Hematopoietic multipotent progenitor cell treated with erythropoietin and hydrocortisone succinate and interleukin-3 and kit ligand, for 17 days (in vitro differentiated cells): ENCODE results near the gene RBBP7.

Source experiments
- DNase-seq: peaks from one replicate; pipeline ENCODE4 v3.0.0-alpha.2; 2015; ENCODE audit warnings: low spot score

RBBP7 gene

DNA sequence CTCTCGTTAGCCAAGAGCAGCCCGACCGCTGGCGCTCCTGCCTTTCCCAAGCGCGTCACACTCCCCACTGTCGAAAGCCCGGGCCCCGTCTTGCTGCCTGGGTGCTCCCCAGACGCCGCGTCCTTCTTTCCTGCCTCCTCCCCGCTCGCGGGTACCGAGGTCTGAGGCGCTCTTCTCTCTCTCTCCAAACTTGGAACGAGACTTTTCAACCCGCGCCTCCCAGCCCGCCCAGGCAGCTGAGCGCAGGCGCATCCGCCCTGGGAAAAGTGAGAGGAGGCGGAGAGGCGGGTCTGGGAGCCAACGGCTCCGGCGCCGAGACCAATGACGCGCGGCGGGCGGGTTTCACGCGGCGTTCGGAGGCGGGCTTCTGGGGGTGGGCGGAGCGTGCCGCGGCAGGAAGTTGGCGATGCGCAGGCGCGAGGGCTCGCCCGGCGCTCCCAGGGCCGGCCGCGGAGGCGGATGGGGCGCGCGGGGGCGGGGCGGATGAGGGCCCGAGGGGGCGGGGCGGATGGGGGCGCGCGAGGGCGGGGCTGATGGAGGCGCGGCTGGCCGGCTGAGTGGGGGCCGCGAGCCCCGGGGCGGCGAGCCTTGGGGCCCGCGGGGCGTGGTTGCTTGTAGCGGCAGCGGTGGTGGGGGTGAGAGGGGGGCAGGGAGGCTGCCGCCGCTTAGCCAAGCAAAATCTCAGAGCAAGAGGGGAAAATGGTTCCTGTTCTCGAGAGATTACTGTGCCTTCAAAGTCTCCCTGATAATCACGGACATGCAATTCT lies at the start of gene RBBP7:
Gene RBBP7 (minus strand): TSS at position 268 of the 767 bp plus-strand sequence. CDS start 309 bp downstream, outside the sequence.
- peak; percentile 93 for DNase-seq

DNA sequence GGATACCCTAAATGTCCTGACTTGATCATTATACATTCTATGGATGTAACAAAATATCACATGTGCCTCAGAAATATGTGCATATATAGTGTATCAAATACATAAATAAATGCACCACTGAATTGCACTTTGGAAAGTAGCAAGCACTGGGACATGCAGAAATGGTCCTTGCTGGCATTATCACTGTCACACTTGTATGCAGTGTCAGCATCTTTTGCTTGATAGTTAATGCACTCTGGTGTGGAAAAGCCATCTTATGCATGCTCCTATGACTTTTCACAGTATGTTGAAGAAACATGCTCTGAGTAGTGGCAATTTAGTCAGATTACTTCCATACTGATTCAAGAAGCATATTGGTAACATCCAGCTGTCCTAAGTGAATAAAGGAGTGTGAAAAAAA lies 48.8 kb upstream of the RBBP7 start:
- DNase-seq = no peak

DNA sequence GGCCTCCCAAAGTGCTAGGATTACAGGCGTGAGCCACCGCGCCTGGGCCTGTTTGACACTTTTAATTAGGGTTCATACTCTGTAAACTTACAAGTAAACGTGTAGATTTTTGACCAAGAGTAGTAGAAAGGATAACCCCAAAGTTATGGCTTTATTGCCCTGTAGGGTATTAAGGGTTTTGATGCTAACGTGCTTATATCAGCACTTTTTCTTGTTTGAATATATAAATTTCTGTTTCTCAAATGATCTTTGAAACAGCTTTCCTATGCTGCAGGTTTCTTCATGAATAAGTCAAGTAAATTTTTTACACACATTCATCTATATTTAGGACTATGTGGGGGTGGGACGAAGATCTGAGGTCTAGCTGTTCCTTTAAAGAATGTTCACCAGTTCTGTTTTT lies 47.0 kb upstream of the RBBP7 start:
- no peak for DNase-seq

DNA sequence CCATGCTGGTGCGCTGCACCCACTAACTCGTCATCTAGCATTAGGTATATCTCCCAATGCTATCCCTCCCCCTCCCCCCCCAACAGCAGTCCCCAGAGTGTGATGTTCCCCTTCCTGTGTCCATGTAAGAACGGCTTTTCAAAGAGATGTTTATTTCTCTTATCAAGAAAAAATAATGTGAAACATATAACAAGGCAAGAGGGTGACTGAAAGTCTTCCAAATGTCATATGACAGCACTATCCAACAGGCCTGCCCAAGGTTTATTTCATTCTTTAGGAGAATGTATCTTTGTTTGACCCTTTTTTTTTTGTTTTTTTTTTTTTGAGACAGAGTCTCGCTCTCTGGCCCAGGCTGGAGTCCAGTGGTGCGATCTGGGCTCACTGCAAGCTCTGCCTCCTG lies 46.4 kb upstream of the RBBP7 start:
- DNase-seq = no peak

DNA sequence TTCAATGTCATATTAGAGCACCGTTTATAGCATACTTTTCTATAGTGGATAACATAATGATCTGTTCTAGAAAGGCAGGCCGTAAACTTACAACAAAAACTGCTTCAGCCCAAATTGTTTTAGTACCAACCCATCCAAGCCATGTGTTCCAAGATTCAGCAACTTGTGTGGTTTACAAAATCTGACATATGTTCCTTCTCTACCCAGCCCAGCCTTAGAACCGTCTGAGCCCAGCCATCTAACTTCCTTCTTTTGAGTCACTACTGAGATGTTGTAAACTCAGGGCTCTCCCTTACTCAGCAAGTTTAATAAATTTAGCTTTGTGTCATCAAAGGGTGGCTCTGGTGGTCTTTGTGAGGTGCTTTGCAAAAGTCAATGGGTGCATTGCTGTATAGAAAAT lies 43.9 kb upstream of the RBBP7 start:
- no peak for DNase-seq

DNA sequence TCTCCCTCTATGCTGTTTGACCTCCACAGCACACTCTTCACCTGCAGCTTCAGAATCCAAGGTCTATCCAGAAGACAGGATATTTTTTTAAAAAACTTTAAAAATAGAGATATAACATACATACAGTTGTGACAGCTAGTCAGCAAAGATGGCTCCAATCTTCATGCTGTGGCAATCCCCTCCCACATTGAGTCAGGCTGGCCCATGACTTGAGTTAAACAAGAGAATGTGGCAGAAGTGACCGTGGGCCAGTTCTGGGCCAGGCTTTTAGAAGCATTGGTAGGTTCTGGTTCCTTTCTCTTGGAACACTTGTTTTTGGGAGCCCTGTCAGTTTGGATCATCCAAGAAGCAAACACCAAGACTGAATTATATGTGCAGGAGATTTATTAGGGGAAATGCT lies 40.2 kb upstream of the RBBP7 start:
- DNase-seq = no peak

DNA sequence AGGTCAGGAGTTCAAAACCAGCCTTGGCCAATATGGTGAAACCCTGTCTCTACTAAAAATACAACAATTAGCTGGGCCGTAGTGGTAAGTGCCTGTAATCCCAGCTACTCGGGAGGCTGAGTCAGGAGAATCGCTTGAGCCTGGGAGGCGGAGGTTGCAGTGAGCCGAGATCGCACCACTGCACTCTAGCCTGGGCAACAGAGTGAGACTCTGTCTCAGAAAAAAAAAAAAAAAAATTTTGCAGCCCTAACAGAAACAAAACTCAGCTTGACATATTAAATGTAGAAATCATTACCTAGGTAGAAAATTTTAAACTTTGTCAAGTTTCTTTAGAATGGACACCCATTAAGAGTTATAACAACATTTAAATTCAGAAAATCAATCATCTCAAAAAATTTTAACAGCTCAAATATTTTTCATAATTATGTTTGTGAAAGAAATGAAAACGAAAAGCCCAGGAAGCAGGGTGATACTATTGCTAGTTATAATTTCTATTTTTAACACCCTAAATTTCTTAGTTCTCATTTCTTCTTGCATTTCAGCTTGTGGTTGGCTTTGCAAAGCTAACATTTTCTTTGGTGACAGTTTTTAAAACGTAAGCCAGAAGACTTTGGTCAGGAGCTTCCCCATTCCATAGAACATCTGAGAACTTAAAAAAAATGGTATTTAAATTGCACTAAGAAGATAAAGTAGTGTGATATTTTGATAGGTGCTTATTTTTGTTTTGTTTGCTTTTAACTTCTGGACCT lies 33.3 kb upstream of the RBBP7 start:
- no peak for DNase-seq

DNA sequence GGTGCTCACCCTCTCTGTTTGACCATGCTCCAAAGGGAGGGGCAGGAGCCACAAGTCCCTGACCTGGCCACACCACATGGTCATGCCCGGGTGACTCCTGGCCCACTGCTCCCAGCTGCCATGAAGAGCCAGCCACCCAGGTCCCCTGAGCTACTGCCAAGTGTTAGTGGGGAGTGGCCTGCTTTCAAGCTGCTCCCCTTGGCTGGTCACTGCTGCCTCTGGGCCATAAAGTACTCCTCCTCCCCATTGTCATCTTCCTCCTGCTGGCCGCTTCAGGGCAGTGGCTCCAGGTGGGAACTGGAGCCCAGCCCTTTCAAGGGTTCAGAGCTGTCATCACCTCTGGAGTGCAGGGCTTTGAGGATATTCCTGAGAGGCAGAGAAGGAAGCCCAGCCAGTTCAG lies 27.3 kb upstream of the RBBP7 start:
- DNase-seq = no peak

DNA sequence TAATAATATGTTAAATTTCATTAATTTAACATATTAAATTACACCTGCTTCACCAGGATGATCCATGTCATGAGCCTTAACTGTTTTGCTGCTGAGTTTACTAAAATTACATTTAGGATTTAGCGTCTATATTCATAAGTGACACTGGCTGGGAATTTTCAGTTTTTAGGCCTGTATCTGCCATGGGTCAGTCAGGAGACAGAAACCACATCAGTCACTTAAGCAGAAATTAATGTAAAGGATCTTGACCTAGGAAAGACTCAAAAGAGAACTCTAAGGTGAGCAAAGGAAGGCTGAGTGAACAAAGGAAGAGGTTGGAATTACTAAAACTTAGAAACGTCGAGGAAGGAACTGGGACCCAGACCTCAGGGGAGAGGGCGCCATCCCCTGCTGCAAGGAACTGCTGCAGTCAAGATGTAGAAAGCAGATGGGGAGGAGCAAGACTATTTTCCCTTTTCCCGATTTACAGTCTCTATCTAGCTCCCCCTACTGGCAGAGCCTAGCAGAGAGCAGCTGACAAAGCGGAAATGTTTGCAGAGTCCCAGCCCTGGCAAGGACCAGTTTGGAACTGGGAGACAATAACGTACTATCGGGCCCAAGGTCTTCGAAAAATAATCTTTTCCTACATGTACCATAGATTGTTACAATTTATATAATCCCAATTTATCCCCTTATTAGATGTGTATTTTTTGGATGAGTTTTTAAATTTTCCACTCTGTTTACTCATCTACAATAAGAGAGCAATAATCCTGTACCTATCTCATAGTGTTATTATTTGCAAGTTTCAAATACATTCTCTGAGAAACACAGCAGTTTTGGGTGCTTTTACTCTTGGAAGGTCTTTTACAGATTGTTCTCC lies 22.6 kb upstream of the RBBP7 start:
- DNase-seq = peak; percentile 82

DNA sequence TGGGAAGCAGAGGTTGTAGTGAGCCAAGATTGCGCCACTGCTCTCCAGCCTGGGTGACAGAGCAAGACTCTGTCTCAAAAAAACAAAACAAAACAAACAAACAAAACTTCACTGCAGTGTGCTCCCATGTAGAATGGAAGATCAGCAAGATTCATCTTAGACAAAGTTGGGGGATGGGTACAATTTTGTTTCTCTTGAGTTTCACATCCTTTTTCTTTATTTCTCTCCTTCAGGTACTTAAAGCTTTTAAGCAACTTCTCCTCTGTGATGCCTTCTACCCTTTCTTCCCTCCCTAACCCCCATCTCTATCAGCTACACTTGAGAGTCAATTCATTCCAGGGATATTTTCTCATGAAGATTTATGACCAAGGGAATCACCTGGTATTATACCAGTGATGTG lies 15.5 kb upstream of the RBBP7 start:
- DNase-seq = no peak

DNA sequence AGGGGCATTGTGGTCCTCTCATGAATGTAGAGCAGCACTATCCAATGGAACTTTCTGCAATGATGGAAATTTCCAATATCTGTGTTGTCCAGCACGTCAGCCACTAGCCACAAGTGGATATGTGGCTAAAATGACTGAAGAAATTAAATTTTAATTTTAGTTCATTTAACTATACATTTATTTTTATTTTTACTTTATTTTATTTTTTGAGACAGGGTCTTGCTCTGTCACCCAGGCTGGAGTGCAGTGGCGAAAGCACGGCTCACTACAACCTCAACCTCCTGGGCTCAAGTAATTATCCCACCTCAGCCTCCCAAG lies 13.3 kb upstream of the RBBP7 start:
- DNase-seq = no peak

DNA sequence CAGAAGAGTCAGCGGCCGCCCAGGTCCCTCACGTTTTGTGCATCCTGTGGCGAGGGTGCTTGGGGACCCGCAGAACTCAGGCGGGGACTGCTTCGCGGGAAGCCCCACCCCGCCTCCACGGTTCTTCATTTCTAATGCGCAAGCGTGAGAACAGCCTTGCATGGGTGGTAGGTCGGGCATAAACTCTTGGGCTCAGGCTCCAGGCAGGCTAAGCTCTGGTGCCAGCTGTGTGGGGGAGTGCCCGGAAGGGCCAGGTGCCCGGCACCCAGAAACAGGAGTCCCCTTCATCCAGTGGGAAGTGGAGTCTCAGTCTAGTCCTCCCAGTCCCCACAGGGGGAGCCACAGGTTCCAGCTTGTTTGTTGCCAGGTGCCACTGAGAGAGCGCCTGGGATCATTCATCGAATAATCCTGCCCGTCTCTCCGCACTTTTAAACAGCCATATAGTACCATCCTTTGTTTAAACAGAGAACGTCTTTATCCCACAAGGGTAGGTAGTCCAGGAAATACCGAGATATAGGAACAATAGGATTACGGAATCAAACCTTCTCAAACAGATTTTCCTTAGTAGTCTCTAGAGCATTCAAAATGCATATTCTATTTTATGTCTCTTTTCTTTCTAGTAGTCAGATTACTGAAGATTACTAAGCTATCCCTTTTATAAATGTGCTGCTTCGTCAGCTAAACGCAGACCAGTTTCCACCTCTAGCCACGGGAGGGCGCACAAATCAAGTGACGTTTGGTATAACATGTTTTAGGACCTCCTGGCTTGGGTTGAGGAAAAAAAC lies 12.7 kb upstream of the RBBP7 start:
- peak; percentile 67 for DNase-seq

DNA sequence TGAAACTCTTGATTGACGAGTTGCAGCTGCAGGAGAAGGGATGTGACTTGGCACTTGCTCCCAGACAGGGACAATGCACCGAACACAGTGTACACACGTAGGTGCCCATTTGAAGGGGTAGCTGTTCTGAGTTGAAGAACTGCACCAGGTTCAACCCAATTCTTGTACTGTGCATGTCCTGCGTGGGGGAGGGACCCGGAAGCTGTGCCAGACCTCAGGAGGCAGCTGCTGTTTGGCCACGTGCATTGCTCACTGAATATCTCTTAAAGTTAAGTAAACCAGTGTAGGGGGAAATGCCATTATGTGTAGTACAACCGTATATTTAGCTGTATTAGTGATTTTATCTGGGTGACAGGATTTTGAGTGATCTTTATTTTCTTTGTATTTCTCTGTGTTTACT lies 12.0 kb upstream of the RBBP7 start:
- DNase-seq = no peak

DNA sequence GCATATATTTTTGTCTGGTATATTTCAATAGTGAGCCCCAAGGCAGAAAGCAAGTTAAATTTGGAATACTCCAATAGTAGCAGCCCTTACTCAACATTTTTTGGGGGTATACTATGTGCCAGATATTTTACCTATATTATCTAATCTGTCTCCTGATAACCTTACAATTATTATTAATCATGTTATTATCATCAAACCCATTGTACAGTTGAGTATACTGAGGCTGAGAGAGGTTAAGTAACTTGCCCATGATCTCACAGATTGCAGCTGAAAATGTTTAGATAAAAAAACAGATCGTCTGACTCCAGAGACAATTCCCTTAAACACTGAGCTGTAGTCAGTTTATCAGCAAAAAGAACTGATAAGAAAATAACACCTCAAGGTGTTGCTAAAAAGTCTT lies 6.5 kb upstream of the RBBP7 start:
- DNase-seq = no peak

DNA sequence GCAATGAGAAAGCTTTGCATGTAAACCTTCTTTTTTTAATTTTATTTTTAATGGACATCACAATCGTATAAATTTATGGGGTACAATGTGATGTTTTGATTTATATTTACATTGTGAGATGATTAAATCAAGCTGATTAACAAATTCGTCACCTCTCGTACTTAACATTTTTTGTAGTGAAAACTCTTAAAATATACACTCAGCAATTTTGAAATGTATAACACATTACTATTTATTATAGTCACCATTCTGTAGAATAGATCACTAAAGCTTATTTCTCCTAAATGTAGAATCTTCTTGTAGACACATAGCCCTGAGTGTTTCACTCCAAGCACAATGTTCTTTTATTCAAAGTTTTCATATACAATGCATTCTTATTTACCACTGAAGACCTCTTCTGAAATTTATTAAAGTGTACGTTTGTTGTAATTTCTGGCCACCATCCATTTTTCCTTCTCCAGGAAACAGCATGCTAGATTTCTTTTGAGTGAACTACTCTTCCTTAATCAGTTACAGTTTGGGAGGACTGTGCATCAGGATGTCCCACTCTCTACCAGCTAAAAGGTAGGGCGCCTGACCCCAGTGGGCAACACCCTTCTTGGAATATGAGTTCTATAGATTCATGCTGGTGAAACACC lies 4.4 kb upstream of the RBBP7 start:
- no peak for DNase-seq

DNA sequence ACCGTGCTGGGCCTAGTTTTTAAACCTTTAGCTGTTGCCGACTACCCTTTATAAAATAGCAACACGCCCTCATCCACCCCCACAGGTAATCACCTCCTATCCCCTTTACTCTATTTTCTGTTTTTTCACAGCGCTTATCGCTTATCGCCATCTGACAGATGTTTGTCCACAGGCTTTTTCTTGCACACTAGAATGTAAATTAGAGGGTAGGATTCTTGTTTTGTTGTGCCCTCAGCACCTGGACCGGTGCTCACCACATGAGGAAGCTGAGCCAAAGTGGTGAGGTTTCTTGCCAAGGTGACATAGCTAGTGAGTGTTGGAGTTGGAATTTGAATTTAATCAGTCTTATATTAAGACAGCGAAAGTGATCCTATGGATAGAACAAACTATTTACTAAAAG lies 2.9 kb upstream of the RBBP7 start:
- DNase-seq = no peak

DNA sequence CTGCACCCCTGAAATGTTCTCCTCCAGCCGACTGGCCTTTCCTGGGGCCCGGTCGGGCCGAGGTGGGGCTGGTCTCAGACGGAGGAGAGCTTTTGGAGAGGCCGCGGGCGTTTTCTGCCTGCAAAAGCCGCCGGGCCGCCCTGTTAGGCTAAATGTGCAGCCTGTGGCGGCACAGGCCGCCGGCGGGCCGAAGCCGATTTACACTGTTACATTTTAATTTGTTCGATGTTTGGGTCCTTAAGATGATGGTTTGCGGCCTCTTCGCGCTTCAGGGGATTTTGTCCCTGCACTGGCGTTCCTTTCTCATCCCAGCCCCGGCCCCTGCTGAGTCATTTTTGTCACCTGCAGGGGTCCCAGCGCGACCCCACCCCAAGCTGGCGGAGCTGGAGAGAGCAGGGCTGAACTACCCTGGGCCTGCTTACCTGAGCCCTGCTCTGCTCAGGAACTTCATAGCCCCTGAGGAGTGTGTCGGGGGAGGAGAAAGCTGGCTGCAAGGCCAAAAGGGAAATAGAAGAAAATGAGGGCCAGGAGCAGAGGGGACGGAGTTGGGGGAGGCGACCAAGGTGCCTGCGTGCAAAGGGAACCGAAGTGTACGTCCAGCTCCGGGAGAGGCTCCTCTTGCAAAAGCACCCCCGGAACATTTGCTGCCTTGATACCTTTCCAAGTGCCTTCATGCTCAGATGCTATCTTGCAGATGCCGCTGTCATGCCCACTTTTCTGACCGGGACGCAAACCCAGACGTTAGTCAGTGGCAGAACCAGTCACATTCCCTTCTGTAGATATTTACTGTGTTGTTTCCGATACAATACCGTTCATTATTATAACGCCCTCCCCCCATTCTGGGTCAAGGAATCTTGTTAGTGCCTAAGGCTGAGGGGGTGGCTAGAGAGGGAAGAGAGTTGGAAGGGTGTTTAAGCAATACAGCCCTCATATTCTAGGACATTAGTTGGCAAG lies 977 bp upstream of the RBBP7 start:
- no peak for DNase-seq

DNA sequence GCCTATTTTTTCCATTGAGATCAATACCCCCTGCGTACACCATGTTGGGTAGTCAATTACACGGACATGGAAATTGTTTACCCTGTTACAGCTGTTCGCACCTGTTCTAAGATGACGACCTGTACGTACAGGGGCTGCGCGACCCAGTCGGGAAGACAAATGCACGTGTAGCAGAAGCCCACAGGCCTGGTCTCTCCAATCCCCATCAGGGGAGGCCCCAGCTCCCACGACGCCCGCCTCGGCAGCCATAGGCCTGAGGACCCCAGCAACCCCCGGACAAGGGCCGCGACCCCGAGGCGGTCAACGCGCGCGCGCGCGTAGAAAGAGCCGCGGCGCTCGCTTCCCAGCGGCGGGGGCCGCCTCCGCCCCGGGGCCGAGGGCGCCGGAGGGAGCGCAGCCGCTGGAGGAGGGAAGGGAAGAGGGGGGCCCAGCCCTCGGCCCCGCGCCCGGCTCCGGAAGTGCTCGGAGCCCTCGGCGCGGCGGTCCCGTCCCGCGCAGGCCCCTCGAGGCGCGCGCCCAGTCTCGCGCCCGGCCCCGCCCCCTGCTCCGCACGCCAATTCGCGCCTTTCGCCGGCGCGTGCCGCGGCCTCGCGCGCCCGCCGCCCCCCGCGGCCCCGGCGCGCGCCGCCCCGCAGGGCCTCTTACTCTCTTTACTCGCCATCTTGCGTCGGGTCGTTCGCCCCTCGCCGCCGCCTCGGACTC lies 618 bp downstream of the RBBP7 start:
- DNase-seq = peak; percentile 6

DNA sequence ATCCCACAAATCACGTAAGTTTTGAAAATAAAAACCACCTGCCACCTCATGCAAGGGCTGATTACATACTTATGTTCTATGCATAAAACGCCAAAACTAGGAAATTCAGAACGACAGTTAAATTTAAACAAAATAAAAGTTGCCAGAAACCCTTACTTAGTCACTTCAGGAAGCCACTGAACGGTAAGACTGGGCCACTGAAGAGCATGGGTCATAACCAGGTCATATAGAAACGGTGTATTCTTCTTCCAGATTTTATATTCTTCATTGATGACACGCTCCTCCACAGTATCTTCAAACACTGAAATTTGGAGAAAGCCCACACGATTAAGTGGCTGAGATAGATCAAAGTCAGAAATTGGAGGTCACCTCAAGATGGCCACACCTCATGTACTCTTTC lies 1.2 kb downstream of the RBBP7 start:
- no peak for DNase-seq

DNA sequence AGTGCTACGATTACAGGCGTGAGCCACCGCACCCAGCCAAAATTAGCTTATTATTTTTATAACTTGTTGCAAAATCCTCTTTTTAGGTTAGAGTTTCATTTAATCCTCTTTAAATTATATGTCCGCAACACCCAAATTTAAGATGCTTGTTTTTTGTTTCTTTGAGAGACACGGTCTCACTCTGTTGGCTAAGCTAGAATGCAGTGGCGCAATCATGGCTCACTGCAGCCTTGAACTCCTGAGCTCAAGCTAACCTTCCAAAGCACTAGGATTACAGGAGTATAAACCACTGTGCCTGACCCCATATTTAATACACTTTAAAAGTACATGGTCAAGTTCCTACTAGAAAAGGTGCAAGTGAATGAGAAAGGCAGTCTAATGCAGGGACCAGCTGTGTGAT lies 2.2 kb downstream of the RBBP7 start:
- no peak for DNase-seq
